Endothelial cell of umbilical vein (primary cell): ENCODE data around the gene ZNF621. TPM values are rescaled to one million over a fixed set of nuclear protein-coding genes. Genes with fewer than 3 reads are reported as not detected.

ENCODE experiments used
- BruUV-seq: library from RNA; stranded (reverse); fragments of 400-500 nt; replicated peaks from 2 replicates; lab custom pipeline; 2021; lab: Mats Ljungman, UMichigan
- CTCF ChIA-PET: fragments of 300-600, 350-600 bp; sonication (Branson Sonifier 250); formaldehyde crosslinking; loops from one replicate; lab custom pipeline; 2021; ENCODE audit warnings: antibody characterized with exemption, inconsistent platforms; lab: Charles Lee
- POLR2A ChIA-PET: fragments of 300-600, 350-600 bp; sonication (Branson Sonifier 250); formaldehyde crosslinking; loops from one replicate; lab custom pipeline; 2021; ENCODE audit warnings: antibody characterized with exemption, inconsistent platforms; lab: Charles Lee
- DNase-seq: peaks from one replicate; pipeline ENCODE4 v3.0.0-alpha.2; 2011; ENCODE audit warnings: low read depth, low spot score
- FAIRE-seq: peaks from 2 replicates; lab custom pipeline; 2011; peaks lifted over from hg19 to GRCh38; lab: Jason Lieb, UNC
- H2AFZ ChIP-seq: 2 replicates; pipeline ENCODE4 v1.6.0; 2012; ENCODE audit warnings: low read depth, low read length, control low read depth, inconsistent platforms
- H3K27ac ChIP-seq: 2 replicates; pipeline ENCODE4 v1.5.1; 2011; ENCODE audit warnings: low read depth, mild to moderate bottlenecking, control low read depth, low read length, moderate library complexity; ENCODE audit not compliant: insufficient read depth
- H3K27me3 ChIP-seq, 2 experiments: 2 replicates each; pipeline versions ENCODE4 v1.6.0 to v1.6.1; 2011; ENCODE audit warnings: low read length in 2 of 2, mixed read lengths in 1 of 2; ENCODE audit not compliant: control insufficient read depth in 2 of 2, insufficient read depth in 2 of 2
- H3K36me3 ChIP-seq, 2 experiments: 2 replicates in 1 of 2; 3 replicates in 1 of 2; pipeline ENCODE4 v1.5.1; 2011; ENCODE audit warnings: low read length in 2 of 2, mild to moderate bottlenecking in 1 of 2, moderate library complexity in 1 of 2; ENCODE audit not compliant: control insufficient read depth in 2 of 2, insufficient read depth in 2 of 2; ENCODE audit errors: extremely low read depth in 1 of 2
- H3K4me1 ChIP-seq: 3 replicates; pipeline ENCODE4 v1.5.1; 2011; ENCODE audit warnings: mild to moderate bottlenecking, low read length; ENCODE audit not compliant: control insufficient read depth, insufficient read depth; ENCODE audit errors: extremely low read depth
- H3K4me2 ChIP-seq: 2 replicates; pipeline ENCODE4 v1.6.1; 2011; ENCODE audit warnings: low read length, control low read depth, mixed read lengths; ENCODE audit not compliant: insufficient read depth
- H3K4me3 ChIP-seq, 3 experiments: fragments of 200-600 bp in 1 of 3; sonication (generic), shearing (Covaris generic) in 1 of 3; replicated peaks in 1 of 3; 2 replicates each; pipeline ENCODE4 v1.5.1; 2011 to 2016; ENCODE audit warnings: control low read depth in 3 of 3, low read length in 3 of 3, mild to moderate bottlenecking in 2 of 3, inconsistent platforms in 1 of 3, low read depth in 1 of 3, moderate library complexity in 1 of 3; ENCODE audit not compliant: insufficient read depth in 1 of 3
- H3K79me2 ChIP-seq: 2 replicates; pipeline ENCODE4 v1.6.0; 2012; ENCODE audit warnings: low read length, inconsistent platforms; ENCODE audit not compliant: control insufficient read depth, insufficient read depth
- H3K9ac ChIP-seq: replicated peaks from 2 replicates; pipeline ENCODE3; 2011; ENCODE audit warnings: low read length, control low read depth; ENCODE audit not compliant: insufficient read depth; ENCODE audit errors: extremely low read depth
- H3K9me1 ChIP-seq: replicated peaks from 3 replicates; pipeline ENCODE4 v1.6.0; 2011; ENCODE audit warnings: mild to moderate bottlenecking, low read length; ENCODE audit not compliant: control insufficient read depth, insufficient read depth; ENCODE audit errors: extremely low read depth
- H3K9me3 ChIP-seq: replicated peaks from 2 replicates; pipeline ENCODE4 v1.5.1; 2012; ENCODE audit warnings: low read length, inconsistent platforms; ENCODE audit not compliant: control insufficient read depth, insufficient read depth
- H4K20me1 ChIP-seq: replicated peaks from 2 replicates; pipeline ENCODE3; 2011; ENCODE audit warnings: mild to moderate bottlenecking, low read length; ENCODE audit not compliant: control insufficient read depth, insufficient read depth; ENCODE audit errors: extremely low read depth
- EZH2 ChIP-seq: IDR thresholded peaks from 2 replicates; pipeline ENCODE4 v1.6.1; 2012; ENCODE audit warnings: borderline replicate concordance, low read depth, mild to moderate bottlenecking, moderate library complexity, low read length, inconsistent platforms; ENCODE audit not compliant: severe bottlenecking
- GATA2 ChIP-seq: IDR thresholded peaks from 2 replicates; pipeline ENCODE4 v1.7.0; 2011; ENCODE audit warnings: low read depth, mild to moderate bottlenecking, moderate library complexity, mixed read lengths, low read length; ENCODE audit not compliant: insufficient read length, insufficient read depth
- JUN ChIP-seq: IDR thresholded peaks from 2 replicates; pipeline ENCODE4 v1.6.1; 2011; ENCODE audit warnings: borderline replicate concordance, low read depth; ENCODE audit not compliant: insufficient read length, insufficient read depth
- MYC ChIP-seq: IDR thresholded peaks from one replicate; pipeline ENCODE4 v1.6.1; 2011; ENCODE audit warnings: mild to moderate bottlenecking, low read depth, low read length
- dilution Hi-C: fragments of 300-500 bp; cut with MboI; formaldehyde crosslinking; loops from one replicate; pipeline ENCODE4 v1.15.0; 2019; ENCODE audit warnings: low sequenced_read_pairs; ENCODE audit not compliant: extremely low pct_ligation_motif_present
- intact Hi-C: fragments of 100-400 bp; cut with micrococcal nuclease; formaldehyde crosslinking; loops from one replicate; pipeline ENCODE4 v1.10.0; 2022
- polyA plus RNA-seq, 4 experiments: library from polyadenylated mRNA; depleted of rRNA in 3 of 4; stranded (reverse) in 3 of 4; unstranded in 1 of 4; fragments of >200 nt; gene quantifications; 2 replicates each; pipeline versions ENCODE4 v1.2.1 to v1.2.3, GENCODE V29; 2011 to 2012; ENCODE audit warnings: missing spikeins in 1 of 4
- total RNA-seq: library from RNA; stranded (reverse); gene quantifications from 2 replicates; pipeline ENCODE4 v1.2.3, GENCODE V29; 2021
- TF ChIP-seq, protein P1 (sequence below), 2 donors: IDR thresholded peaks; 1 replicate in 1 of 2; 2 replicates in 1 of 2; pipeline ENCODE4 v1.5.1; 2011; ENCODE audit warnings: low read length in 2 of 2, mild to moderate bottlenecking in 2 of 2, moderate library complexity in 2 of 2, control low read depth in 1 of 2, inconsistent platforms in 1 of 2, low read depth in 1 of 2; ENCODE audit not compliant: insufficient read depth in 1 of 2; ENCODE audit errors: extremely low read depth in 1 of 2
- TF ChIP-seq, protein P2 (sequence below): IDR thresholded peaks from 2 replicates; pipeline ENCODE4 v1.6.1; 2011; ENCODE audit not compliant: insufficient read depth, insufficient read length

The ZNF621 gene
- total and polyA plus RNA-seq, 2 donors (not counting 3 experiments of a cell fraction or from before 2014, with no cell fraction given), result 8.5 to 22.5 TPM

DNA sequence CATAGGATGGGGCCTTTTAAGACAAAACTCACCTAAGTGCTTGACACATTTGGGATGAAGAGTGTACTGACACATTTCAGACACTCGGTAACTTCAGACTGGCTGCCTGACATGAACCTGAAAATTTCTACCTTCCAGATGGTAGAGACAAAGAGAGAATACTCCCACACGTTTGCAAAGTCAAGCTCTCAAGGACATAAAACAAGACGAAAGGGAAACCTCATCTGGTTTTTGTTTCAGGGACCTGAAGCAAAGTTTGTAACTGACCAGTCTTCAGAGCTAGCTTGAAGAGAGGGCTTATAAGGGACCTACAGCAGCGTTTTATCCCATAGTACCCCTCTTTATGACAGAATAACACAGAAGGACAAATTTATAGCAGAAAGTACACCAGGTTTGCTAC, 41.9 kb downstream of the ZNF621 start:
- TF ChIP-seq, protein P1, sequence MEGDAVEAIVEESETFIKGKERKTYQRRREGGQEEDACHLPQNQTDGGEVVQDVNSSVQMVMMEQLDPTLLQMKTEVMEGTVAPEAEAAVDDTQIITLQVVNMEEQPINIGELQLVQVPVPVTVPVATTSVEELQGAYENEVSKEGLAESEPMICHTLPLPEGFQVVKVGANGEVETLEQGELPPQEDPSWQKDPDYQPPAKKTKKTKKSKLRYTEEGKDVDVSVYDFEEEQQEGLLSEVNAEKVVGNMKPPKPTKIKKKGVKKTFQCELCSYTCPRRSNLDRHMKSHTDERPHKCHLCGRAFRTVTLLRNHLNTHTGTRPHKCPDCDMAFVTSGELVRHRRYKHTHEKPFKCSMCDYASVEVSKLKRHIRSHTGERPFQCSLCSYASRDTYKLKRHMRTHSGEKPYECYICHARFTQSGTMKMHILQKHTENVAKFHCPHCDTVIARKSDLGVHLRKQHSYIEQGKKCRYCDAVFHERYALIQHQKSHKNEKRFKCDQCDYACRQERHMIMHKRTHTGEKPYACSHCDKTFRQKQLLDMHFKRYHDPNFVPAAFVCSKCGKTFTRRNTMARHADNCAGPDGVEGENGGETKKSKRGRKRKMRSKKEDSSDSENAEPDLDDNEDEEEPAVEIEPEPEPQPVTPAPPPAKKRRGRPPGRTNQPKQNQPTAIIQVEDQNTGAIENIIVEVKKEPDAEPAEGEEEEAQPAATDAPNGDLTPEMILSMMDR (IDR thresholded peaks at IDR 0.05; ENCODE audit: extremely low read depth in 1 of 2, insufficient read depth in 1 of 2, low read depth in 1 of 2, low read length in 2 of 2), result no peak
- H3K4me3 ChIP-seq, result no peak overlapping the region
- H2AFZ ChIP-seq, result no peak overlapping the region
- BruUV-seq, result no TSS peak
- no peak for DNase-seq
- ChIA-PET CTCF (no interaction called here), POLR2A (no interaction called here)
- no peaks in the 10 kb centered on the region for H3K79me2 ChIP-seq
- dilution Hi-C loops, result no loop called here
- H3K9ac ChIP-seq, result no peak overlapping the region
- H3K9me1 ChIP-seq, result no peaks in the 10 kb centered on the region
- no peak overlapping the region for H3K4me2 ChIP-seq
- intact Hi-C loops, result no loop called here
- no peak overlapping the region for H3K27ac ChIP-seq
- no peak for FAIRE-seq
- H4K20me1 ChIP-seq, result no peaks in the 10 kb centered on the region
- H3K9me3 ChIP-seq, result no peaks in the 10 kb centered on the region
- H3K4me1 ChIP-seq, result no peaks in the 10 kb centered on the region
- peaks cover 0 to 1% of the 10 kb centered on the region in 2 experiments for H3K27me3 ChIP-seq
- no peaks in the 10 kb centered on the region for H3K36me3 ChIP-seq

DNA sequence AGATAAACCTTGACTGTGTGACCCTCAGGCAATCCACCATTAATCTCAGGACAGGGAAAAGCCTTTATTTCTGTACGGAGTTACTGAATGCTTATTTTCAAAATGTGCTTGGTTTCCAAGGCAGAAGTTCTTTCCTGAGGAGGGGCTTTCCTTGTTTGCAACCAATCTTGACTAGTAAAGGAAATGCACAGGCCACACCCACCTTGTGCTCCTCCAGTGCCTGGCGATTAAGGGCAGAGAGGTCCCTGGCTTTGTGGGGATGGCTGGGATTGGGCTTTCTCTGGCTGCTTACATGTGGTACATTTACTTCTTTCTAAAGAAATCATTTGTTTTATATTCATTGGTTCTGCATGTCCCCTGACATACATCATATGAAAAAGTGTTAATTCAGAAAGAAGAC, 47.8 kb downstream of the ZNF621 start:
- ChIA-PET POLR2A (no interaction called here), CTCF (no interaction called here)
- Histone ChIP-seq H3K9ac (no peak overlapping the region), H2AFZ (no peak overlapping the region), H3K27me3 (peaks cover 2 to 3% of the 10 kb centered on the region in 2 experiments), H3K9me3 (no peaks in the 10 kb centered on the region), H4K20me1 (no peaks in the 10 kb centered on the region), H3K4me2 (no peak overlapping the region), H3K9me1 (no peaks in the 10 kb centered on the region), H3K36me3 (no peaks in the 10 kb centered on the region), H3K4me1 (no peaks in the 10 kb centered on the region), H3K27ac (no peak overlapping the region), H3K79me2 (no peaks in the 10 kb centered on the region), H3K4me3 (no peak overlapping the region)
- no TSS peak for BruUV-seq
- TF ChIP-seq JUN, result no peak
- TF ChIP-seq, protein P2, sequence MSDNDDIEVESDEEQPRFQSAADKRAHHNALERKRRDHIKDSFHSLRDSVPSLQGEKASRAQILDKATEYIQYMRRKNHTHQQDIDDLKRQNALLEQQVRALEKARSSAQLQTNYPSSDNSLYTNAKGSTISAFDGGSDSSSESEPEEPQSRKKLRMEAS, result no peak
- TF ChIP-seq, protein P1 (IDR thresholded peaks at IDR 0.05; ENCODE audit: extremely low read depth in 1 of 2, insufficient read depth in 1 of 2, low read depth in 1 of 2, low read length in 2 of 2), result no peak
- no peak for TF ChIP-seq GATA2
- TF ChIP-seq EZH2, result no peak
- TF ChIP-seq MYC, result no peak
- dilution Hi-C loops (no loop called here), intact Hi-C loops (no loop called here)
- DNase-seq (no peak), FAIRE-seq (no peak)
